HG02885 (cell line): ENCODE measurements around the gene FARP1.

Experiments
- ATAC-seq: cut with Tn5 transposase; IDR thresholded peaks from one replicate; pipeline ENCODE4 v1.9.1; 2021; ENCODE audit warnings: mild to moderate bottlenecking; ENCODE audit not compliant: unreplicated experiment, poor library complexity

The FARP1 gene

GRCh38 chr13:98322091-98322718 lies 179.3 kb downstream of the FARP1 start:
- no peak for ATAC-seq

DNA sequence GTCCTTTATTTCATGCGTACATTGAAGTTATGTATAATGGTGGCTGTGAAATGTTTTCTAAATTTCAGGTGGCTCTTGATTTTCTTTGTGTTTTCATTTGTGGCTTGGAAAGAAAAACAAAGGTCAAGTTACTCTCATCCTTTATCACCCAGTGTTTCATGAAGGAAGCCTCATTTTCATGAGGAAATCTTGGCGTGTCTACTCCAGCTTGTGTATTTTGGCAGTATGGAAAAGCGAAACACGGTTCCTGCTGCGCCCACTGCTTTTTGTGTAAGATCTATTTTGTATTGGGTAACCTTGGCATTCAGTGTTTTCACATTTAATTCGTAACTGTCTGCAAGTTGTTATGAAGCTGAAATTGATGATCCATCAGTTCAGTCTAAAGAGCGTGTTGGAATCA lies 181.2 kb downstream of the FARP1 start:
- no peak for ATAC-seq

DNA sequence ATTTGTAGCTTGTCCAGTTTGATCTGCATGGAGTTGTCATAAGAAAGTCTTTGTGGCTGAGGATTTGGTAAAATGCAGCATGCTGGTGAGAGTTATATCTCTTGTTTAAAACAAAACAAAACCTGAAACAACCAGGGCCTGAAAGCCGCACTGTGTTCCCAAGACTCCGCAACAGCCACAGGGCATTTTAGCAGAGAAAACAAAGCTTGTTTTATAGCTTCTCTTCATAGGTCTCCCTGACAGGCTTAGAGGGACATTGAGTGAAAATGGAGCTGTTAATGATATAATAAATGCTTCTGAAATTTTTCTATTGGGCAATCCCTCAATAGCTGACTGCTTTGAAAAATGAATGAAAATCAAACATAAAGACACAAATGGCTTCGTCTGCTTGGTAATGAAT lies 182.8 kb downstream of the FARP1 start:
- ATAC-seq, result no peak

DNA sequence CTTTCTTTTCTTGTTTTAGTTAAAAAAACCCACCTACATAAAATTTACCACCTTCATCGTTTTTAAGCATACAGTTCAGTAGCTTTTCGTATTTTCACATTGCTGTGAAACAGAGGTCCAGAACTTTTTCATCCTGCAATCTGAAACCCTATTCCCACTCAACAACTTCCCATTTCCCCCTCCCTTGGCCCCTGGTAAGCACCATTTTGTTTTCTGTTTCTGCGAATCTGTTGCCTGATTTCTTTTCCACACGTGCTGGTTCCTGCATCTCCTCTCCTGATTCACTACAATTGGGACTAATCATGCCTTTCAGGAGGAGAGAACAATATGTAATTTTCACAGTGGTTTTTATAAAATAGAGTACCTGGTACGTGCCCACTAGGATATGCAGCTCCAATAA lies 183.4 kb downstream of the FARP1 start:
- ATAC-seq, result no peak

DNA sequence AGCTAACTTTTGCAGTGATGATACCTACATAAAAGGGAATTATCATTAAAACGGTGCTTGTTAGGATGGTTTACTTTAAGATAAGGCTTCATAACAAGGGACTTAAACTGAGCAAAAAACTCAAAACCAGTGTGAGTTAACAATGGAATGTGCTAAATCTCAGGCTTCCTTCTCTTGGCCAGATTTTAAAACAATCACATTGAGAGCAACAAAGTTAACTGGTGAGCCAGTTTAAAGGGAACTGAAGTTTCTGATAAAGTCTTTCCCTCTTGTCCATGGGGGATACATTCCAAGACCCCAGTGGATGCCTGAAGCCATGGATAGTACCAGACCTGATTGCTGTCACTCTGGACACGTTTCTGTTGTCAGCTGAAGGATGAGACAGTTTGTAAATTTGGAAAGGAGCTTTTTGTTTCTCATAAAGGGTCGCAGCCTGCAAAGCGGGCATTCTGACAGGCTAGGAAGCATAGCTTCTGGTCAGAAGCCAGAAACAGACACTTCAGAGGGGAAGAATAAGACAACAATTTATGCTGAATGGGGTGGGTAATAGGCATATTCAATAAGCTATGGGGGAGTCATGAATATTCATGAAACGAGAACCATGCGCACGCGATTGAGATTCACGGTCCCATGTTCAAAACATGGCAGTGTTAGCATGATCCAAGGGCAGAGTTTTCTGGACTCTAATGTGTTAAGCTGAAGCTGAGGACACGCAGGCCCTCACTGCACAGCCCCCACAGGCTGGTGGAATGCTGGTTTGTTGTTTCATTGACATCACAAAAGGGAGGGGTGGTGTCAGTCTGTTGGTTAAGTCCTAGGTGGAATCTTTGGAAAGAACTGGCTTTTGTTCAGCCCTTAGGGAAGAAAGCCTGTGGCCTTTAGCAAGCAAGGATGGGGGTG lies 184.7 kb downstream of the FARP1 start:
- ATAC-seq, result no peak

DNA sequence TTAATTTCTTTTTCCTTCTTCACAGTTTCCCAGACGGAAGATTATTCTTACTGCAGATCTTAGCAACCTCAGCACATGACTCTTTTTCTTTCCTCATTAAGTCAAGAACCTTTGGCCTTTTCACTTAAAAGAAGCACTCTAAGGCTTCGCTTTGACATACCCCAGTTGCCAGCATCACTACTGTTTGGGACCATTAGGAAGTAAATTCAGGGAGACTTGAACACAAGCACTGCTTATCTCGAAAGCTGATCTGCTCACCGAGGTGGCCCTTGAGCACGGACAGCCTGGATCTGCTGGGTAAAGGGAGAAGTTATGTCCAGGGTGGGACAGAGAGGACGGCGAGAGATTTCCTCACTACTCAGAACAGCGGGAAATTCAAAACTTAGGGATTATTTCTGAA lies 185.6 kb downstream of the FARP1 start:
- ATAC-seq, result no peak

DNA sequence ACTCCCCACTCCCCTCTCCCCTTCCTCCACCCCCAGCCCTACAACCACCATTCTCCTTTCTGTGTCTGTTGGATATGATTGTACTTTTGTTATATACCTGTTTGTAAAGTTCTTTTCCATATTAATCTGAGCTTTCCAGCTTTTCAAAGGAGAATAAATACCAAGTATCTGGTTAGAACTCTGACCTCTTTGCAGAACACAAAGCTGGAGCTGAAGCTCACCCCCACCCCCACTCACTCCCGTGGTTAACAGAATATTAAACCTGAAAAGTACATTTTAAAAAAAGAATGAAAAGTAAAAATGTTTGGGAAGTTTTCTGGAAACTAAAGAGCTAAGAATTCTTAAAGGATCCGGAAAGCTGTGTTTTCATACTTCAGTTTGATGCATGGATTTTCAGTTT lies 189.3 kb downstream of the FARP1 start:
- no peak for ATAC-seq

DNA sequence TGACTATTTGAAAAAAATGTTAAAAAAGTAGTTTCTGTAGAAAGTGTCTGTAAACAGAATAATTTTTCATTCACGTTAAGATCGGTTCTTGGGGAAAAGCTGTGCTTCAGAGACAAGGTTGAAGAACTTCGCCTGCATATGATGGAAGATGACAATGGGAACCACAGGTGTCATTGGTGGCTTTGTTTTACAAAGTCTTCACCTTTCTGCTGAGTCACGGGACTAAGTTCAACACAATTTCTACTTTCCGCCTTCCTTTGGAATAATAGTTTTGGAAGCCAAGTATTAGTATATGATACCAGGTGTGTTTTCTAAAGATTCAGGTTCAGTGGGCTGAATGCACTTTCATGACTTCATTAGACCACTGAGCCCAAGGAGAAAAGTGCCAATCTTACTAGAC lies 189.8 kb downstream of the FARP1 start:
- ATAC-seq, result no peak

DNA sequence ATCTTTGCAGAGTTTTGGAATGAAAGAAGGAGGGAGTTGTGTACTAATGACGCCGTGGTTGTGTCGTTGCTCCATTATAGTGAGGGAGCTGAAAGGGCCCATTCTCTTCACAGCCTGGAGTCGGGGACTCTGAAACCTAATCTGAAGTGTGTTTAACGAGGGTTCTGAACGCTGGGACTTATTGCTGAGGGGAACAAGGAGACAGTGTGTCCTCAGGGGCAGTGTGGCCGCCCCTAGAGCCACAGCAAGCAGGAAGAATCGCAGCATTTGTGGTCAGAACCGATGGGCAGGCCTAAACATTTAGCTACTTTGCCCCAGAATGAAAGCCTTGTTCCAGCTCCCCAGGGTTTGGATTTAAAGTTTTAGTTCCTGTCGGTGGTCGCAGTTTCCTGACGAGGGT lies 190.6 kb downstream of the FARP1 start:
- no peak for ATAC-seq

DNA sequence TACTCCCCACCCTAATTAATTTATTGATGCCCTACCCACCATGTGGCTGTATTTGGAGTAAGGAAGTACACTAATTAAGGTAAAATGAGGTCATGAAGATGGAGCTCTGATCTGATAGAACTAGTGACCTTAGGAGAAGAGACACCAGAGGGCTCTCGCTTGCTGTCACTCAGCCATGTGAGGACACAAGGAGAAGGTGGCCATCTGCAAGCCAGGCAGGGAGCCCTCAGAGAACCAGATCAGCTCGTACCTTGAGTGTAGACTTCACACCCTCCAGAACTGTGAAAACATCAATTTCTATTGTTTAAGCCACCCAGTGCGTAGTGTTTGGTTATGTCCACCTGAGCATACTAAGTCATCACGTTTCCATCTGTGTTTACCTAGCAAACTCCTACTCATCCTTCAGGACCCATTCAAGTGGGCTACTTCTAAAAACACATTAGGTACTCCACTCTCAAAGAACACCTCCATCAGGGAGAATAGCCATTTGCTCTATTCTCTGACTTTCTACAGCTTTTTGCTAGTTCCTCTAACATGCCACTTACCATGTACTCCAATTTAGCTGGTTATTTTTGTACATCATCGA lies 191.8 kb downstream of the FARP1 start:
- ATAC-seq, result no peak

DNA sequence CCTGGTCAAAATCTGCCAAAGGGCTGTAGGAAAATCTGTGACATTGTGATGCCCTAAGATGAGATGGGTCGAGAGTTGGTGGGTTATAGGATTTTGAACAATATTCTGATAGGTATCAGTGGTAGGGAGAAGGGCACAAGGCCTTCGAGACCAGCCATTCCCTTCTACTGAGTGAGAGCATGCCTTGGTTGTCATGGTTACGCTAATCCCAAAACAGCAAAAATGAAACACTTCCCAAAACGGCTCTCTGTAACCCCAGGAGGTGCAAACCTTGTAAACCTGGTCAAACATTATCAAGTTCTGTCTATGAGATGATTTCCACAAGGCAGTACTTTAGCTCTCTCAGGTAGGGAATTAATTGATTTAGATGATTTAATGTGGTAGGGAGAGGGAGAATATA lies 192.8 kb downstream of the FARP1 start:
- ATAC-seq, result no peak

DNA sequence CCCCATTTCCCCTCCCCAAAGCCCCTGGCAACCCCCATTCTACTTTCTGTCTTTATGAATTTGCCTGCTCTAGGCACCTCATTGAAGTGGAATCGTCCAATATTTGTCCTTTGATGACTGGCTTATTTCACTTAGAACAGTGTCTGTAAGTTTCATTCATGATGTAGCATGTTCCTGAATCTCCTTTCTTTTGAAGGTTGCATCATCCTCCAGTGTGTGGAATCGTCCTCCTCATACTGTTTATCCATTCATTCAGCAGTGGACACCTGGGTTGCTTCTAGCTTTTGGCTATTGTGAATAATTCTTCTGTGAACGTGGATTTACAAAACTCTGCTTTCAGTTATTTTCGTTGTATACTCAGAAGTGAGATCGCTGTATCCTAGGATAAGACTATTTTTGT lies 195.4 kb downstream of the FARP1 start:
- no peak for ATAC-seq

GRCh38 chr13:98339684-98340425 lies 197.0 kb downstream of the FARP1 start:
- no peak for ATAC-seq

DNA sequence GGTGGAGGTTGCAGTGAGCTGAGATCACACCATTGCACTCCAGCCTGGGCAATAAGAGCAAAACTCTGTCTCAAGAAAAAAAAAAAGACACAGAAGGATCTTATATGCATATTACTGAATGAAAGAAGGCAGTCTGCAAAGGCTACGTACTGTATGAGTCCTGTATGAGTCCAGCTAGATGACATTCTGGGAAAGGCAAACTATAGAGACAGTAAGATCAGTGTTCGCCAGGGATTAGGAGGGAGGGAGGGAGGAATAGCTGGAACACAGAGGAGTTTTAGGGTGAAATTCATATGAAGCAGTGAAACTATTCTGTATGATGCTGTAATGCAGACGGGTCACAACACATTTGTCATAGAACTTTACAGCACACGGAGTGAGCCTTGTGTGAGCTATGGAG lies 200.1 kb downstream of the FARP1 start:
- ATAC-seq, result no peak

DNA sequence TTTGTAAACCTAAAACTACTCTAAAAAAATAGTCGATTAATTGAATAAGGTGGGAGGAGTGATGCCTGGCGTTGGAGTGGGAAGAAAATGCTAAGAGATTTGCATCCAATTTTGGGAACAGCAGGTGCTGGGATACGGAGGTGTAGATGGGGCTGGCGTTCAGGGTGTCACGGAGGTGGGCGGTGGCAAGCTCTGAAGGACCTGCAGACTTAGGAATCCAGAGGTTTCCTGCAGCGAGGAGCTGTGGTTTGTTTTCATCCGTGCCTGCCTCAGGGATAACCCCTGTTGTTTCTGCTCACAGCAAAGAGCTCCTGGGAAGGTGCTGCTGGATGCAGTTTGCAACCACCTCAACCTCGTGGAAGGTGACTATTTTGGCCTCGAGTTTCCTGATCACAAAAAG lies 200.6 kb downstream of the FARP1 start:
- no peak for ATAC-seq

- ATAC-seq, result no peak
These were observed 201.5 kb downstream of the FARP1 start for GRCh38 chr13:98344392-98344791.

- ATAC-seq, result no peak
These were observed 202.4 kb downstream of the FARP1 start for GRCh38 chr13:98345107-98345935.

DNA sequence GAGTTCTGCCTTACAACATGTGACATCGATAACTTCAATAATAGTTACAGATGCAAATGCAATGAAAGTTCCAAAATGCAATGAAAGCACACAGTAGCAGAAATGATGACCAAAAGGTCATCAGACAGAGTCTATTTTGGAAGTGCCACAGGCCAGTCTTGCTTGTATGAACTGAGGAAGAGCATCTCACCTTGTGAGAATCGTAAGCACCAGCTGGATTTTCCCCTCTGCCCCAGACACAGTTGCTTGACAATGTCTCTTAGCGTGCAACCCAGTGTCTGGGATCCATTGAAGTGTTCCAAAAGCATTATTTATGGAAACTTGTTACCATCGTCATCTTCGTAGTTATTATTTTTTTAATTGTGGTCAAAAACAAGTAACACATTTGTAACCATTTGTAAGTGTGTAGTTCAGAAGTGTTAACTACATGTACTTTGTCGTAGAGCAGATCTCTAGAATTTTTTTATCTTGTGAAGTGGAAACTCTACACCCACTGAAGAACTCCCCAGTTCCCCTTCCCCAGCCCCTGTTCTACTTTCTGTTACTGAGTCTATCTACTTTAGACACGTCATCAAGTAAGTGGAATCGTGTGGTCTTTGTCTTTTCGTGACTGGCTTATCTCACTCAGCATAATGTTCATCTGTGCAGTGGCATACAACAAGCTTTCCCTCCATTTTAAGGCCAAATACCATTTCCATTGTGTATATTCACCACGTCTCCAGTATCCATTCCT lies 204.2 kb downstream of the FARP1 start:
- no peak for ATAC-seq

GRCh38 chr13:98347756-98348155 lies 204.9 kb downstream of the FARP1 start:
- ATAC-seq, result no peak
